HG03159 (cell line): Measurements from ENCODE around the gene PFDN2.

Source experiments
- ATAC-seq: cut with Tn5 transposase; IDR thresholded peaks from one replicate; pipeline ENCODE4 v1.9.1; 2021; ENCODE audit warnings: mild to moderate bottlenecking, moderate library complexity; ENCODE audit not compliant: unreplicated experiment

PFDN2 gene

DNA sequence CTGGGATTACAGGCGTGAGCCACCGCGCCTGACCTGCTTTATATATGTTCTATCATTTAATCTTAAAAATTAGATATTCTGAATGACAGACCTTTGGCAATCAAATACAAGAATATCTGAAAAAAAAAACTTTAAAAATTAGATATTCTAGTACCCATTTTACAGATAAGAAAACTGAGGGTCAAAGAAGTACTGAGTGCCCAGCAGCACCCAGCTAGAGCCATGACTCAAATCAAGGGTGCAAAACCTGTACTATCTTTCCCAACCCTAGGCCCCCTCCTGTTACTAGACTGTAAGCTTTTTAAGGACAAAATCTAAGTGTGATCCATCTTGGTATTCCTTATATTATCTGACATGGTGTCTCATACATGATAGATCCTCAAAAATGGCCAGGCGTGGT is 56.4 kb downstream of the PFDN2 start:
- ATAC-seq = no peak

DNA sequence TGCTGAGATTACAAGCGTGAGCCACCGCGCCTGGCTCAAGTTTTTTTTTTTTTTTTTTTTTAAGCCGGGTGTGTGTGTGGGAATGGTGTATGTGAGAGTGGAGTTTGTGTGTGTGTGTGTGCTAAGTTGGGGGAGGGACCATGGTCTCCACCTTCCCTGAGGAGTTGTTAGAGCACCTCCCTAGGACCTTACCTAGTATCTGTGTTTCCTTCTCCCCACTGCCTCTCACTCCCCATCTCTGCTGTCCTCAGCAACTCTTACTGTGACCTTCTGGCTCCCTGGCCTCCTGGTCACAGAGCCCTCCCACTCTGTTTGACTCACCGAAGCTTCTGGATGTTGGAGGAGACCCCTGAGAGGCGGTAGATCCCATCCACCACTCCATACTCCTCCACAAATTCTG is 58.5 kb downstream of the PFDN2 start:
- ATAC-seq = no peak

GRCh38 chr1:161054805-161055204 is 63.0 kb downstream of the PFDN2 start:
- ATAC-seq = no peak

DNA sequence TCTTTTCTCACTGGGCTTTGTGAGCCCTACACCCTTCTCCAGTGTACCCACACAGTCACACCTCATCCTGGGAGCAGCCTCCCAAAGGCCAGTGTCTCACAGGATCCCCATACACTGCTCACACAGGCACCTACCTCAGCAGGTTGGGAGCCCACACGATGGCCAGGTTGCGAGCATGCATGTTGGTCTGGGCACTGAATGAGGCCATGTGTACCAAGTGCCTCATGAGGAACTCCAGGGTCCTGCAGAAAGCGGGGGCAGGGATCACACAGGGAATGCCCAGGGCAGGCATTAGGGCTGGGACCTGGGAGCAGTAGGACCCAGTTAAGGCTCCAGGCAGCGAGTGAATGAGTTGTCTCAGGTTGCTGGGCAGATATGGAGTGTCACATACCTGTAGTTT is 63.6 kb downstream of the PFDN2 start:
- no peak for ATAC-seq

GRCh38 chr1:161052899-161053298 is 64.9 kb downstream of the PFDN2 start:
- no peak for ATAC-seq

- no peak for ATAC-seq
Measured at GRCh38 chr1:161051219-161051618, 66.6 kb downstream of the PFDN2 start.
